Body of pancreas (tissue), 4 donors: Measurements from ENCODE around the gene SLC11A2.

ENCODE experiments used
- CTCF ChIP-seq, 7 experiments: fragments of 450-650 bp in 4 of 7; fragments of 200-600 bp in 3 of 7; sonication (generic) in 3 of 7; IDR thresholded peaks; one replicate each; pipeline ENCODE4 v1.5.1; 2016 to 2019; ENCODE audit warnings: antibody characterized with exemption in 7 of 7
- POLR2A ChIP-seq, 3 donors: fragments of 450-650 bp; IDR thresholded peaks; one replicate each; pipeline ENCODE4 v1.6.1; 2016; ENCODE audit warnings: antibody characterized with exemption in 3 of 3, mild to moderate bottlenecking in 2 of 3

GRCh38 chr12:51055060-51055459, 28.9 kb upstream of the SLC11A2 start:
- TF ChIP-seq CTCF (IDR thresholded peaks at IDR 0.05) (no peak), POLR2A (IDR thresholded peaks at IDR 0.05) (no peak)
